Measurements from ENCODE around the gene TCEAL9.
"Not testable (repeated sequence)": the region's sequence is repeated elsewhere in the genome, so short reads cannot be mapped to it uniquely, and the experiment has no call there.

TCEAL9 gene

GRCh38 chrX:103356130-103356798 is at the start of gene TCEAL9:
Gene TCEAL9, plus strand, starts transcription at chrX:103356506. Its CDS starts 1,179 bp downstream, at chrX:103357685.
- DNase-seq (ENCODE audit: low spot score) (peak; percentile 32), FAIRE-seq (no peak)

- FAIRE-seq (no peak), DNase-seq (ENCODE audit: low spot score) (no peak)
These were observed 46.3 kb upstream of the TCEAL9 start for GRCh38 chrX:103309860-103310554.

- DNase-seq (ENCODE audit: low spot score) (peak; percentile 81), FAIRE-seq (no peak)
These were observed 45.5 kb upstream of the TCEAL9 start, which contains the start of gene BEX2 for GRCh38 chrX:103310555-103311398. Gene BEX2, minus strand, starts transcription at chrX:103310990. Its CDS starts 1,014 bp downstream, at chrX:103309976.

- DNase-seq (ENCODE audit: low spot score) (no peak), FAIRE-seq (no peak)
These were observed 44.9 kb upstream of the TCEAL9 start for GRCh38 chrX:103311399-103311780.

- FAIRE-seq (no peak), DNase-seq (ENCODE audit: low spot score) (no peak)
These were observed 26.3 kb upstream of the TCEAL9 start, which contains the start of gene TCEAL7 for GRCh38 chrX:103329991-103330390. Gene TCEAL7, plus strand, starts transcription at chrX:103330239. Its CDS starts 1,165 bp downstream, at chrX:103331404.

GRCh38 chrX:103330681-103331288 is 25.5 kb upstream of the TCEAL9 start:
- FAIRE-seq (no peak), DNase-seq (ENCODE audit: low spot score) (no peak)

- FAIRE-seq (no peak), DNase-seq (ENCODE audit: low spot score) (no peak)
These were observed 17.6 kb upstream of the TCEAL9 start for GRCh38 chrX:103338663-103339062.

GRCh38 chrX:103343105-103343504 is 13.2 kb upstream of the TCEAL9 start:
- DNase-seq (ENCODE audit: low spot score) = peak; percentile 4

GRCh38 chrX:103344606-103345005 is 11.7 kb upstream of the TCEAL9 start:
- no peak for FAIRE-seq
- DNase-seq (ENCODE audit: low spot score) = no peak

More at GRCh38 chrX:103343105-103343504, 13.2 kb upstream of the TCEAL9 start:
- no peak for FAIRE-seq

GRCh38 chrX:103347682-103348397 is 8.5 kb upstream of the TCEAL9 start:
- FAIRE-seq (no peak), DNase-seq (ENCODE audit: low spot score) (no peak)

GRCh38 chrX:103356858-103357257 is 552 bp downstream of the TCEAL9 start:
- DNase-seq (ENCODE audit: low spot score) (no peak), FAIRE-seq (no peak)

GRCh38 chrX:103357871-103358270 is 1.6 kb downstream of the TCEAL9 start:
- FAIRE-seq (no peak), DNase-seq (ENCODE audit: low spot score) (no peak)

GRCh38 chrX:103359605-103360004 is 3.3 kb downstream of the TCEAL9 start:
- FAIRE-seq; DNase-seq (ENCODE audit: low spot score): not testable (repeated sequence)

GRCh38 chrX:103360092-103360491 is 3.8 kb downstream of the TCEAL9 start:
- DNase-seq (ENCODE audit: low spot score) (no peak), FAIRE-seq (no peak)

- DNase-seq (ENCODE audit: low spot score) = no peak
- no peak for FAIRE-seq
These were observed 4.6 kb downstream of the TCEAL9 start for GRCh38 chrX:103360916-103361315.

GRCh38 chrX:103361798-103362197 is 5.5 kb downstream of the TCEAL9 start:
- FAIRE-seq (no peak), DNase-seq (ENCODE audit: low spot score) (no peak)

- FAIRE-seq (no peak), DNase-seq (ENCODE audit: low spot score) (peak; percentile 14)
These were observed 6.2 kb downstream of the TCEAL9 start for GRCh38 chrX:103362474-103362873.

GRCh38 chrX:103363046-103363445 is 6.7 kb downstream of the TCEAL9 start:
- FAIRE-seq = no peak

GRCh38 chrX:103367502-103367901 is 11.2 kb downstream of the TCEAL9 start:
- no peak for FAIRE-seq
- DNase-seq (ENCODE audit: low spot score) = no peak

More at GRCh38 chrX:103363046-103363445, 6.7 kb downstream of the TCEAL9 start:
- DNase-seq (ENCODE audit: low spot score) = no peak

GRCh38 chrX:103369479-103369878 is 13.2 kb downstream of the TCEAL9 start:
- FAIRE-seq = no peak
- DNase-seq (ENCODE audit: low spot score) = no peak

- DNase-seq (ENCODE audit: low spot score) = no peak
- no peak for FAIRE-seq
These were observed 16.6 kb downstream of the TCEAL9 start for GRCh38 chrX:103372886-103373285.

All from urothelium cell line (cell line).